GM23338 (cell line): Measurements from ENCODE around the gene KIRREL3. TPM values are rescaled to one million over a fixed set of nuclear protein-coding genes. Genes with fewer than 3 reads are reported as not detected.

Experiments
- ATAC-seq: fragments of 200-7000 bp; cut with Tn5 transposase; 3 replicates; pipeline ENCODE4 v1.9.1; 2020
- DNase-seq: peaks from one replicate; pipeline ENCODE4 v3.0.0-alpha.2; 2015; ENCODE audit warnings: low spot score
- H2AFZ ChIP-seq: fragments of 200-600 bp; sonication (generic); 2 replicates; pipeline ENCODE4 v1.8.0; 2016; ENCODE audit warnings: antibody characterized with exemption, mild to moderate bottlenecking, moderate library complexity
- H3F3A ChIP-seq: fragments of 200-600 bp; sonication (generic); replicated peaks from 2 replicates; pipeline ENCODE4 v1.8.0; 2017; ENCODE audit warnings: antibody characterized with exemption, mixed run types, low read depth
- H3K27ac ChIP-seq: fragments of 200-600 bp; sonication (generic); 2 replicates; pipeline ENCODE4 v1.6.1; 2016; ENCODE audit warnings: low read depth
- H3K27me3 ChIP-seq: fragments of 200-600 bp; sonication (generic); 2 replicates; pipeline ENCODE4 v1.8.0; 2016; ENCODE audit warnings: mild to moderate bottlenecking, mixed run types, moderate library complexity; ENCODE audit not compliant: insufficient read depth
- H3K36me3 ChIP-seq: fragments of 200-600 bp; sonication (generic); 2 replicates; pipeline ENCODE4 v1.8.0; 2016; ENCODE audit warnings: mild to moderate bottlenecking; ENCODE audit not compliant: insufficient read depth
- H3K4me1 ChIP-seq: fragments of 200-600 bp; sonication (generic); 2 replicates; pipeline ENCODE4 v1.8.0; 2016; ENCODE audit warnings: mild to moderate bottlenecking, moderate library complexity; ENCODE audit not compliant: insufficient read depth
- H3K4me2 ChIP-seq: fragments of 200-600 bp; sonication (generic); 2 replicates; pipeline ENCODE4 v1.7.1; 2017; ENCODE audit warnings: mixed run types
- H3K4me3 ChIP-seq: fragments of 200-600 bp; sonication (generic); 2 replicates; pipeline ENCODE4 v1.6.1; 2016; ENCODE audit warnings: mixed run types
- H3K79me2 ChIP-seq: fragments of 200-600 bp; sonication (generic); replicated peaks from 2 replicates; pipeline ENCODE4 v1.8.0; 2017; ENCODE audit warnings: mild to moderate bottlenecking; ENCODE audit not compliant: insufficient read depth
- H3K9me2 ChIP-seq: fragments of 200-600 bp; sonication (generic); 2 replicates; pipeline ENCODE4 v1.8.0; 2017; ENCODE audit not compliant: insufficient read depth
- H4K20me1 ChIP-seq: fragments of 200-600 bp; sonication (generic); replicated peaks from 2 replicates; pipeline ENCODE4 v1.8.0; 2017; ENCODE audit warnings: mild to moderate bottlenecking; ENCODE audit not compliant: insufficient read depth
- H3K27ac Mint-ChIP-seq: 2 replicates; pipeline ENCODE4 v1.8.0; 2020; ENCODE audit warnings: inconsistent platforms, mild to moderate bottlenecking, moderate library complexity, mixed read lengths
- H3K27me3 Mint-ChIP-seq: 3 replicates; pipeline ENCODE4 v1.8.0; 2022; ENCODE audit warnings: low read depth, mild to moderate bottlenecking, moderate library complexity, mixed read lengths, inconsistent platforms; ENCODE audit not compliant: insufficient read depth, poor library complexity
- H3K36me3 Mint-ChIP-seq: 3 replicates; pipeline ENCODE4 v1.8.0; 2021; ENCODE audit warnings: low read depth, mild to moderate bottlenecking, inconsistent platforms, moderate library complexity, mixed read lengths
- H3K4me1 Mint-ChIP-seq: 3 replicates; pipeline ENCODE4 v1.8.0; 2020; ENCODE audit warnings: mild to moderate bottlenecking, inconsistent platforms, mixed read lengths
- H3K4me3 Mint-ChIP-seq: 3 replicates; pipeline ENCODE4 v1.8.0; 2021; ENCODE audit warnings: moderate library complexity, mild to moderate bottlenecking, inconsistent platforms, mixed read lengths
- H3K9me3 Mint-ChIP-seq: 3 replicates; pipeline ENCODE4 v1.8.0; 2020; ENCODE audit warnings: moderate library complexity, mild to moderate bottlenecking, inconsistent platforms, mixed read lengths
- CREB1 ChIP-seq: fragments of 250-450 bp; sonication (Bioruptor Pico); IDR thresholded peaks from 2 replicates; pipeline ENCODE4 v1.5.0; 2020; ENCODE audit warnings: low read depth, mild to moderate bottlenecking, moderate library complexity
- CTCF ChIP-seq, 2 experiments: fragments of 200-600 bp in 1 of 2; sonication (generic) in 1 of 2; conservative IDR thresholded peaks; 2 replicates each; pipeline versions ENCODE4 v1.5.1 to v1.6.1; 2016 to 2017; ENCODE audit warnings: antibody characterized with exemption in 2 of 2, low read depth in 2 of 2, mild to moderate bottlenecking in 2 of 2, moderate library complexity in 1 of 2
- ETS1 ChIP-seq: IDR thresholded peaks from 2 replicates; pipeline ENCODE4 v1.6.1; 2016; ENCODE audit warnings: antibody characterized with exemption
- EZH2 ChIP-seq: fragments of 200-600 bp; sonication (generic); IDR thresholded peaks from one replicate; pipeline ENCODE4 v1.8.0; 2017; ENCODE audit warnings: antibody characterized with exemption, mild to moderate bottlenecking, low read depth; ENCODE audit not compliant: unreplicated experiment
- EZH2phosphoT487 ChIP-seq: fragments of 200-600 bp; sonication (generic); IDR thresholded peaks from one replicate; pipeline ENCODE4 v1.8.1; 2018; ENCODE audit warnings: antibody characterized with exemption; ENCODE audit not compliant: unreplicated experiment
- JUNB ChIP-seq: IDR thresholded peaks from one replicate; pipeline ENCODE4 v1.6.1; 2016; ENCODE audit warnings: antibody characterized with exemption; ENCODE audit not compliant: unreplicated experiment
- NANOG ChIP-seq: IDR thresholded peaks from 2 replicates; pipeline ENCODE4 v1.6.1; 2016; ENCODE audit warnings: antibody characterized with exemption, borderline replicate concordance
- POLR2AphosphoS5 ChIP-seq: IDR thresholded peaks from 2 replicates; pipeline ENCODE4 v1.6.1; 2016; ENCODE audit warnings: antibody characterized with exemption, low read depth
- REST ChIP-seq: IDR thresholded peaks from one replicate; pipeline ENCODE4 v1.6.1; 2018; ENCODE audit warnings: antibody characterized with exemption; ENCODE audit not compliant: unreplicated experiment
- STAT1 ChIP-seq: IDR thresholded peaks from one replicate; pipeline ENCODE4 v1.6.1; 2016; ENCODE audit warnings: antibody characterized with exemption; ENCODE audit not compliant: unreplicated experiment
- ZNF114 ChIP-seq: fragments of 250-450 bp; sonication (Bioruptor Pico); IDR thresholded peaks from 2 replicates; pipeline ENCODE4 v1.5.0; 2020; ENCODE audit warnings: mild to moderate bottlenecking, moderate library complexity
- ZNF331 ChIP-seq: fragments of 250-450 bp; sonication (Bioruptor Pico); IDR thresholded peaks from 2 replicates; pipeline ENCODE4 v1.5.0; 2020; ENCODE audit warnings: low read depth, mild to moderate bottlenecking, moderate library complexity
- ZNF462 ChIP-seq: fragments of 250-450 bp; sonication (Bioruptor Pico); IDR thresholded peaks from 2 replicates; pipeline ENCODE4 v1.5.0; 2020; ENCODE audit warnings: mild to moderate bottlenecking, moderate library complexity
- polyA plus RNA-seq: library from polyadenylated mRNA; unstranded; fragments of >200 nt; fragmentation: Nextera tagmentation; extraction: Ambion mirVana; gene quantifications from 2 replicates; pipeline ENCODE4 v1.2.1, GENCODE V29; 2016
- total RNA-seq: library from RNA; depleted of rRNA; stranded (reverse); fragments of >200 nt; shearing (Covaris generic); gene quantifications from 2 replicates; pipeline ENCODE4 v1.2.3, GENCODE V29; 2014

KIRREL3 gene
- total and polyA plus RNA-seq, 2 experiments from 2014 or later: 0.13 to 1.5 TPM

GRCh38 chr11:126583594-126584427, 416.8 kb downstream of the KIRREL3 start:
- Histone ChIP-seq H3F3A (no peaks in the 10 kb centered on the region), H3K4me1 (peaks cover 35% of the 10 kb centered on the region), H3K27ac (no peak overlapping the region), H3K4me2 (no peak overlapping the region), H3K79me2 (no peaks in the 10 kb centered on the region), H3K9me2 (no peaks in the 10 kb centered on the region), H2AFZ (no peak overlapping the region), H3K36me3 (no peaks in the 10 kb centered on the region), H4K20me1 (no peaks in the 10 kb centered on the region), H3K4me3 (no peak overlapping the region), H3K27me3 (no peaks in the 10 kb centered on the region)
- DNase-seq: no peak
- no peak overlapping the region for H3K27ac Mint-ChIP-seq
- ATAC-seq: no peak
- H3K4me1 Mint-ChIP-seq: peaks cover 14% of the 10 kb centered on the region
- H3K9me3 Mint-ChIP-seq: no peaks in the 10 kb centered on the region
- TF ChIP-seq JUNB: no peak
- no peak for TF ChIP-seq EZH2phosphoT487
- no peak for TF ChIP-seq ZNF462 (CRISPR knock-in tag)
- no peak for TF ChIP-seq ZNF114 (CRISPR knock-in tag)
- no peak for TF ChIP-seq CREB1 (CRISPR knock-in tag)
- no peak for TF ChIP-seq EZH2
- TF ChIP-seq POLR2AphosphoS5: no peak
- TF ChIP-seq CTCF (conservative IDR thresholded peaks at IDR 0.05; ENCODE audit: low read depth in 2 of 2): no peak
- TF ChIP-seq STAT1: no peak
- no peak for TF ChIP-seq ZNF331 (CRISPR knock-in tag)
- TF ChIP-seq ETS1: no peak
- no peak for TF ChIP-seq REST
- no peak for TF ChIP-seq NANOG
- no peaks in the 10 kb centered on the region for H3K36me3 Mint-ChIP-seq
- peaks cover 22% of the 10 kb centered on the region for H3K27me3 Mint-ChIP-seq
- H3K4me3 Mint-ChIP-seq: no peak overlapping the region
